GF-D8 (cell line): ENCODE data around the gene KRT80.

ENCODE experiments used
- DNase-seq: peaks from one replicate; lab custom pipeline; 2025; lab: John Stamatoyannopoulos, UW

Gene KRT80

GRCh38 chr12:52210925-52211650 is 19.3 kb upstream of the KRT80 start:
- DNase-seq, result no peak

GRCh38 chr12:52210186-52210924 is 18.5 kb upstream of the KRT80 start:
- DNase-seq, result no peak

- no peak for DNase-seq
Observed at GRCh38 chr12:52209321-52209720, 17.5 kb upstream of the KRT80 start.

GRCh38 chr12:52208424-52209165 is 16.8 kb upstream of the KRT80 start:
- no peak for DNase-seq

GRCh38 chr12:52207895-52208294 is 16.1 kb upstream of the KRT80 start:
- peak; percentile 5 for DNase-seq

- no peak for DNase-seq
Observed at GRCh38 chr12:52207106-52207505, 15.3 kb upstream of the KRT80 start.

- DNase-seq, result no peak
Observed at GRCh38 chr12:52206304-52207040, 14.7 kb upstream of the KRT80 start.

- DNase-seq, result no peak
Observed at GRCh38 chr12:52205612-52206303, 13.9 kb upstream of the KRT80 start.

- DNase-seq, result no peak
Observed at GRCh38 chr12:52204931-52205505, 13.2 kb upstream of the KRT80 start.

GRCh38 chr12:52204095-52204930 is 12.5 kb upstream of the KRT80 start:
- no peak for DNase-seq

GRCh38 chr12:52203079-52203921 is 11.5 kb upstream of the KRT80 start:
- DNase-seq, result peak; percentile 87

GRCh38 chr12:52202361-52203078 is 10.7 kb upstream of the KRT80 start:
- DNase-seq, result peak; percentile 36

- DNase-seq, result no peak
Observed at GRCh38 chr12:52201451-52201839, 9.6 kb upstream of the KRT80 start.

- DNase-seq, result no peak
Observed at GRCh38 chr12:52200781-52201450, 9.1 kb upstream of the KRT80 start.

- DNase-seq, result no peak
Observed at GRCh38 chr12:52200086-52200780, 8.4 kb upstream of the KRT80 start.

- DNase-seq, result no peak
Observed at GRCh38 chr12:52199294-52199919, 7.6 kb upstream of the KRT80 start.
